ENCODE results near the gene ZNF80. TPM values are rescaled to one million over a fixed set of nuclear protein-coding genes. Genes with fewer than 3 reads are reported as not detected.

ZNF80 gene
- total RNA-seq, 2 experiments from 2014 or later = 1.8 to 2.3 TPM

DNA sequence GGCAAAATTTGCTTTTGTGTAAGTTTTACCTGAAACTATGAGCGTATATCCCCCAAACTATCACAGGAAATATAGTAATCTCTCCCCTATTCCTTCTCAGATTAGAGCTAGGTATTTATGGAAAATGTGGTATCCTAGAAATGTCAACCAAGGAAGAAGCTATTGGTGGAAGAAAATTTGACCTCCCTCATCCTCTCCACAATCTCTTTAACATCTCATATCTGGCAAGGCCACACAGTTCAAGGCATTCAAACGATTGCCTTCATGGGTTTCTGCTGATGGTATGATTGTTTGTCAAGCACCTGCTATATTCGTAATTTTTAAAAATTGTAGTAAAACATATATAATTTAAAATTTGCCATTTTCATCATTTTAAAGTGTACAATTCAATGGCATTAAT is 31.0 kb downstream of the ZNF80 start:
- Mint-ChIP-seq H3K27me3 (no peaks in the 10 kb centered on the region), H3K4me1 (ENCODE audit: low read depth) (peaks cover 18% of the 10 kb centered on the region), H3K9me3 (peaks cover 5% of the 10 kb centered on the region), H3K27ac (peak overlapping the region; percentile 23), H3K36me3 (ENCODE audit: low read depth) (peaks cover 3% of the 10 kb centered on the region), H3K4me3 (no peak overlapping the region)
- POLR2A ChIA-PET = no interaction called here
- no peak for DNase-seq
- intact Hi-C loops (cut with micrococcal nuclease) = no loop called here
- TF ChIP-seq, protein P1, sequence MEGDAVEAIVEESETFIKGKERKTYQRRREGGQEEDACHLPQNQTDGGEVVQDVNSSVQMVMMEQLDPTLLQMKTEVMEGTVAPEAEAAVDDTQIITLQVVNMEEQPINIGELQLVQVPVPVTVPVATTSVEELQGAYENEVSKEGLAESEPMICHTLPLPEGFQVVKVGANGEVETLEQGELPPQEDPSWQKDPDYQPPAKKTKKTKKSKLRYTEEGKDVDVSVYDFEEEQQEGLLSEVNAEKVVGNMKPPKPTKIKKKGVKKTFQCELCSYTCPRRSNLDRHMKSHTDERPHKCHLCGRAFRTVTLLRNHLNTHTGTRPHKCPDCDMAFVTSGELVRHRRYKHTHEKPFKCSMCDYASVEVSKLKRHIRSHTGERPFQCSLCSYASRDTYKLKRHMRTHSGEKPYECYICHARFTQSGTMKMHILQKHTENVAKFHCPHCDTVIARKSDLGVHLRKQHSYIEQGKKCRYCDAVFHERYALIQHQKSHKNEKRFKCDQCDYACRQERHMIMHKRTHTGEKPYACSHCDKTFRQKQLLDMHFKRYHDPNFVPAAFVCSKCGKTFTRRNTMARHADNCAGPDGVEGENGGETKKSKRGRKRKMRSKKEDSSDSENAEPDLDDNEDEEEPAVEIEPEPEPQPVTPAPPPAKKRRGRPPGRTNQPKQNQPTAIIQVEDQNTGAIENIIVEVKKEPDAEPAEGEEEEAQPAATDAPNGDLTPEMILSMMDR (IDR thresholded peaks at IDR 0.05) = no peak
- peak; percentile 20 for ATAC-seq
- CTCF ChIA-PET = interaction anchor here (0.6 kb wide), 1 partner anchor 472 kb away, joined by 3 read pairs; no protein-coding TSS in a partner anchor

DNA sequence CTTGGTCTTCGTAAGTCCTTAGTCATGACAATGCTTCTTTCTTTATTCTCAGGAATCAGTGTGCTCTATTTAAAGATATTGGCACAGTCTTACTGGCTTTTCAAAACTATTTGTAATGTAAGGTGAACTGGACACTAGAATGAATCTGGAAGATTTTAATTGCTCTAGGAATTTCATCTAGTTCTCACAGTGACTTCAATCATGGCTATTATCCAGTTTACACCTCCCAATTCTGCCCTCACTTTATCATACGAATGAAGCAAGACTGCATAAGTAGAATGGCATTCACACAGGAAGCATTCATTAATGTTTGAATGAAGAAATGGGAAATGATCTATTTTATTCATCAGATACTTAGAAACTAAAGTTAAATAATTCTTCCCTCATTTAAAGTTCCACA is 31.8 kb downstream of the ZNF80 start:
- peaks cover 2% of the 10 kb centered on the region for H3K9me3 Mint-ChIP-seq
- intact Hi-C loops (cut with micrococcal nuclease) = no loop called here
- DNase-seq (no peak), ATAC-seq (no peak)
- ChIA-PET CTCF (interaction anchor here (0.7 to 1.3 kb wide), 2 partner anchors 13 to 54 kb away, joined by 3 to 4 read pairs; no protein-coding TSS in a partner anchor), POLR2A (no interaction called here)
- H3K4me3 Mint-ChIP-seq = no peak overlapping the region
- peaks cover 2% of the 10 kb centered on the region for H3K36me3 Mint-ChIP-seq (ENCODE audit: low read depth)
- TF ChIP-seq, protein P1 (IDR thresholded peaks at IDR 0.05) = no peak
- H3K27me3 Mint-ChIP-seq = no peaks in the 10 kb centered on the region
- peaks cover 18% of the 10 kb centered on the region for H3K4me1 Mint-ChIP-seq (ENCODE audit: low read depth)
- no peak overlapping the region for H3K27ac Mint-ChIP-seq

DNA sequence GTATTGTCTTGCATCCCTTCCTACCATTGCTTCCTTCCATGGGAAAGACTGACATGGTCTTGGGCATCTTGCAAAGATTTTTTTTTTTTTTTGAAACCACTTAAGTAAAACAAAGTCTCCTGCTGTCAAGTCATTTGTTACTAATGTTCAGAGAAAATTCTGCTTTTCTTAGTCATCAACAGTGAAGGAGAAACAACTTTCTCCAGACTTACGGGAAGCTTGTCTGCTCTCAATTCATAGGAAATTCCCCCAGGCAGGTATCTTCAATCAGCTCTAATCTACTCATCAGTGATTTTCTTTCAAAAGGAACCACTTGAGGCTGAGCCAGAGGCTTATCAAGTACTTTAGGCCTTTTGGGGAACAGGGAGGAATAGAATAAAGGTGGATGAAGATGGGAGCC is 42.6 kb downstream of the ZNF80 start:
- no peak for ATAC-seq
- POLR2A ChIA-PET = interaction anchor here (0.7 kb wide), 1 partner anchor 926 kb away, joined by 4 read pairs; no protein-coding TSS in a partner anchor
- Mint-ChIP-seq H3K27me3 (no peaks in the 10 kb centered on the region), H3K36me3 (ENCODE audit: low read depth) (no peaks in the 10 kb centered on the region), H3K4me1 (ENCODE audit: low read depth) (no peaks in the 10 kb centered on the region), H3K27ac (no peak overlapping the region), H3K9me3 (no peaks in the 10 kb centered on the region), H3K4me3 (no peak overlapping the region)
- intact Hi-C loops (cut with micrococcal nuclease) = no loop called here
- no peak for DNase-seq
- CTCF ChIA-PET = interaction anchor here (1.2 to 1.8 kb wide), 2 partner anchors 10 to 40 kb away, joined by 5 read pairs; no protein-coding TSS in a partner anchor
- TF ChIP-seq, protein P1 (IDR thresholded peaks at IDR 0.05) = no peak

DNA sequence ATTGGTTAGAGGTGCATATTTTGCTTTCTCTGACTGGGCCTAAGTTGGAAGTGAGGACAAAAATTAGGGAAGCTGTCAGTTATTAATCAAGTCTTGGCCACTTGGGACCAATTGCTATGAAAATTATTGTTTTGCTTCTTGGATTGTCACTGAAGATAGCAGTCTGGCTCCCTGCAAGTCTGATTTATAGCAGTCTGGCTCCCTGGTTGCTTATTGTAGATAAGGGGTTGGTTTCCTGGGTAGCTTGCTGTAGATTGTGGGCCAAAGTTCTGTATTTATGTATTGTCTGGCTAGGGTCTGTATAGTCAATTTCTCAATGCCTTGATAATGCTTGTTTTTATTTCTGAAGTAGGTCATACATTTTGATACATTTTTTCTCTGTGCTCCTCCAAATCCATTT is 45.2 kb downstream of the ZNF80 start:
- ATAC-seq (no peak), DNase-seq (no peak)
- H3K4me1 Mint-ChIP-seq (ENCODE audit: low read depth) = no peaks in the 10 kb centered on the region
- no peaks in the 10 kb centered on the region for H3K36me3 Mint-ChIP-seq (ENCODE audit: low read depth)
- no peaks in the 10 kb centered on the region for H3K27me3 Mint-ChIP-seq
- intact Hi-C loops (cut with micrococcal nuclease) = no loop called here
- CTCF ChIA-PET = interaction anchor here (1.2 to 1.3 kb wide), 2 partner anchors 14 to 192 kb away, joined by 3 read pairs; no protein-coding TSS in a partner anchor
- TF ChIP-seq, protein P1 (IDR thresholded peaks at IDR 0.05) = no peak
- no peak overlapping the region for H3K27ac Mint-ChIP-seq
- H3K4me3 Mint-ChIP-seq = no peak overlapping the region
- H3K9me3 Mint-ChIP-seq = no peaks in the 10 kb centered on the region
- POLR2A ChIA-PET = no interaction called here

DNA sequence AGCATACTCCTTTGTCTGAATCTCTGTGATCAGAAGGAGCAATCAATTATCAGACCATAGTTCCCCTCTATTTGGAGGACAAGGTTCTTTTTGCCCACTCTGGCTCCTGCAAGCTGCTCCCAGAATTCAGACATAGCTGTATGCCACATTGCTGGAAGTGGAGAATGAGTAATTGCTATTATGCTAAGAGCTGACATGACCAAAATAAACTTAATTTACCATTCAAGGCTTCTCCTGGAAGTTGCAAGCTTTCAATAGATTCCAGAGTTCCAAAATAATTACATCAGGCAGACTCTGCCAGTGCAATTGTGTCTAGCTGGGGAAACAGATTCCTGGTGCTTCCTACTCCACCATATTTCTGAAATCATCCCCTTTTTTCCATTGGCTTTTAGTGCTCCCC is 50.9 kb downstream of the ZNF80 start:
- Mint-ChIP-seq H3K4me1 (ENCODE audit: low read depth) (no peaks in the 10 kb centered on the region), H3K36me3 (ENCODE audit: low read depth) (peaks cover 5% of the 10 kb centered on the region), H3K4me3 (no peak overlapping the region), H3K27me3 (no peaks in the 10 kb centered on the region), H3K9me3 (peaks cover 13% of the 10 kb centered on the region), H3K27ac (no peak overlapping the region)
- TF ChIP-seq, protein P1 (IDR thresholded peaks at IDR 0.05) = no peak
- no peak for DNase-seq
- ATAC-seq = no peak
- CTCF ChIA-PET = interaction anchor here (0.7 kb wide), 1 partner anchor 113 kb away, joined by 3 read pairs; no protein-coding TSS in a partner anchor
- intact Hi-C loops (cut with micrococcal nuclease) = no loop called here
- POLR2A ChIA-PET = no interaction called here

Other genes with a start within 250 kb of the ZNF80 start
- 1 to 10 TPM; 1.5 to 1.7 TPM for gene CCDC191, start 181.1 kb downstream of the ZNF80 start, total RNA-seq
- gene QTRT2, start 180.8 kb downstream of the ZNF80 start, total RNA-seq = 10 to 100 TPM; 31.6 to 36.8 TPM
- gene DRD3, start 58.5 kb downstream of the ZNF80 start, total RNA-seq = not detected
- gene TIGIT, start 56.5 kb upstream of the ZNF80 start, total RNA-seq = 10 to 100 TPM; 72.8 to 73.5 TPM

Data from activated CD8-positive, alpha-beta T cell treated with anti-CD3 and anti-CD28 coated beads for 36 hours (primary cell).